Ishikawa (cell line): ENCODE data around the gene PODNL1.
A peak's percentile ranks its signal among the peaks of the same experiment; 100 is the strongest.

Experiments
- CEBPB ChIP-seq: IDR thresholded peaks from 2 replicates; pipeline ENCODE4 v1.6.1; 2012
- EGR1 ChIP-seq: IDR thresholded peaks from 2 replicates; pipeline ENCODE4 v1.6.1; 2012
- NFIC ChIP-seq: IDR thresholded peaks from 2 replicates; pipeline ENCODE4 v1.6.1; 2012
- RAD21 ChIP-seq: IDR thresholded peaks from 2 replicates; pipeline ENCODE4 v1.6.1; 2012; ENCODE audit warnings: low read depth
- TAF1 ChIP-seq: IDR thresholded peaks from 2 replicates; pipeline ENCODE4 v1.6.1; 2012; ENCODE audit warnings: low read depth, mild to moderate bottlenecking
- TCF12 ChIP-seq: IDR thresholded peaks from 2 replicates; pipeline ENCODE4 v1.6.1; 2012; ENCODE audit warnings: low read depth
- TEAD4 ChIP-seq: IDR thresholded peaks from 2 replicates; pipeline ENCODE4 v1.6.1; 2012
- YY1 ChIP-seq: IDR thresholded peaks from 2 replicates; pipeline ENCODE4 v1.6.1; 2012; ENCODE audit warnings: low read depth
- TF ChIP-seq, protein P1 (sequence below): IDR thresholded peaks from 2 replicates; pipeline ENCODE4 v1.6.1; 2012

The PODNL1 gene

DNA sequence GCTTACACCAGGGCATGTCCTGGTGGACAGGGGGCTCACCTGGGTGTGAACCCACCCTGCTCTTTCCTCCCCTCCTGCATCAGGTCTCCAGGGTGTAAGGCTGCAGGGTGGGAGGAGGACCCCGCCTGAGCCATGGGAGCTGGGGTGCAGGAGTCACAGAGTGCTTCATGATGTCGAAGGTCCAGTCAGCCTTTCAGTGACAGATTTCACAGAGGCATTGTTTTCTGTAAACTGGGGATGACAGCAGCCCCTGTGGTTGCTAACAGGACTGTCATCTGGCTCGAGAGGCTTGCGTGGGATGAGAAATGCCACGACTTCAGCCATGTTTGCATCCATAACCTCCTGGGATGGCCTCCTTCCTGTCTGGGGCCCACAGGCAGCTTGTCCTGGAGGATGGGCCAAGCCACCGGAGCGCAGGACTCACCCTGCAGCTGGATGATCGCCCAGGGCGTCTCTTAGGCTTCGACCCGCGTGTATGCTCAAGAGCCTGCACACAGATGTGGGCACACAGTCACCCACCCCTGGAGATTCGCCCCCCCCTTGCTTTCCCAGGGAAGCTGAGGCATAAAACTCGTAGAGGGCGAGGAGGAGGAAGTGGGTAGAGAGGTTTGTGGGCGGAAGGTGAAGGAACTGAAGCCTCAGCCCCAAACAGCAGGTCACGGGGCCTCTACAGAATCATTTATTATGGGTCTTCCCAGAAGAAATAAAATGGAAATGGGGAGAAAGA, 56.4 kb downstream of the PODNL1 start:
- TF ChIP-seq TAF1: no peak

DNA sequence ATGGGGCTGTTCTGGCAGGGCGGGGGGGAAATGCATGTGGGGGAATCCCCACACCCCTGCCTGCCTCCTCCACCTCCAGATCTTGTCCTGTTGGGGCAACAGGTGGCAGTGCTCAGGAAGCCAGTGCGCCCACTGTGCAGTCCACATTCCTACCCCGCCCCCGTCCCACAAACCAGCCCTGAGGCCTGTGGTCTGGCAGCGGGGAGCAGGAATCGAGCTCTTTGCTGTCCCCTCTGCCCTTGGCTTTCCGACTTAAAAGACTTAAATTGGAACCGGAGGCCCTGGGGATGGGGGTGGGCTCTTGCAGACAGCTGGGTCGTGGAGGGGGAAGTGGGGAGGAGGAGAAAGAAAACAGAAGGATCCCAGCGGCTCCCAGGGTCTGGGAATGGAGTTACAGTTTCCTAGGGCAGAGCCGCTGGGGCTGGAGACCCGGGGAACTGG, 56.9 kb downstream of the PODNL1 start:
- TF ChIP-seq CEBPB: no peak
- TF ChIP-seq EGR1: peak; percentile 55; the same call in 1 of the 2 replicates
- peak; percentile 12; the same call in 1 of the 2 replicates for TF ChIP-seq RAD21
- TF ChIP-seq NFIC: no peak
- TF ChIP-seq, protein P1, sequence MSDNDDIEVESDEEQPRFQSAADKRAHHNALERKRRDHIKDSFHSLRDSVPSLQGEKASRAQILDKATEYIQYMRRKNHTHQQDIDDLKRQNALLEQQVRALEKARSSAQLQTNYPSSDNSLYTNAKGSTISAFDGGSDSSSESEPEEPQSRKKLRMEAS: peak; percentile 27; the same call in 1 of the 2 replicates
- TF ChIP-seq YY1: no peak
- no peak; the same call in 1 of the 2 replicates for TF ChIP-seq TCF12
- peak; percentile 72 for TF ChIP-seq TEAD4
